NB4 (cell line): ENCODE results near the gene NHSL1.
A peak's percentile ranks its signal among the peaks of the same experiment; 100 is the strongest.

ENCODE experiments used
- DNase-seq: peaks from one replicate; pipeline ENCODE4 v3.0.0; 2010; ENCODE audit warnings: low read depth
- H3K4me3 ChIP-seq: one replicate; pipeline ENCODE4 v1.5.1; 2011; ENCODE audit warnings: mild to moderate bottlenecking, low read depth, low read length, moderate library complexity
- MYC ChIP-seq: IDR thresholded peaks from 2 replicates; pipeline ENCODE4 v1.6.1; 2011; ENCODE audit warnings: low read depth, low read length
- POLR2A ChIP-seq: IDR thresholded peaks from 2 replicates; pipeline ENCODE4 v1.6.1; 2011; ENCODE audit warnings: mild to moderate bottlenecking; ENCODE audit not compliant: insufficient read length; ENCODE audit errors: extremely low read depth
- TF ChIP-seq, protein P1 (sequence below): IDR thresholded peaks from 2 replicates; pipeline ENCODE4 v1.6.1; 2011; ENCODE audit warnings: low read depth, low read length
- TF ChIP-seq, protein P2 (sequence below): IDR thresholded peaks from one replicate; pipeline ENCODE4 v1.5.1; 2012; ENCODE audit warnings: low read depth, low read length

The NHSL1 gene

DNA sequence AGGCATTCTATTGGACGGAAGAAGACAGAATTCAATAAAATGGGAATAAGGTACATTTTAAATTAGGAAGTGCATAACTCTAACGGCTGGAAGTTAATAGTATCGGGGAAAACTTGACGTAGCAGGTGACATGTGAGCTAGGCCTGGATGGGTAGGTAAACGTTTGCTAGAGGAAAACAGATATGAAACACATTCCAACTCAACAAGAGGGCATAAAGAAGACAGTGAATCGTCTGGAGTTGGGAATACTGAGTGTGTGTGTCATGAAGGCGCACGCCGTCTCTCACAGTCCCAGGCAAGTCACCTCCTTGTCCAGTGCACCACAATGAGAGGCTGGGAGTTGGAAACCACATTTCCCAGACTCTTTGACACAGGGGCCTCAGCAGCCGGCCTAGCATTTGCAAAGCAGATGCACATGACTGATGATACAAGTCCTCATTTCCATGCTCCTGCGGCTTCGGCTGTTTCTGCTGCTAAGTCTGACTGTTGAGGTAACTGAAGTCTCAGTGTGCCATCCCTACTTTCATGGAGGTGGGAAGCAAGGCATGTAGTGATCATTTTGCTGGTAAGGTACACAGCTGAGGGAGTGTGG is 16.5 kb upstream of the NHSL1 start:
- TF ChIP-seq POLR2A, result no peak
- no peak for DNase-seq

DNA sequence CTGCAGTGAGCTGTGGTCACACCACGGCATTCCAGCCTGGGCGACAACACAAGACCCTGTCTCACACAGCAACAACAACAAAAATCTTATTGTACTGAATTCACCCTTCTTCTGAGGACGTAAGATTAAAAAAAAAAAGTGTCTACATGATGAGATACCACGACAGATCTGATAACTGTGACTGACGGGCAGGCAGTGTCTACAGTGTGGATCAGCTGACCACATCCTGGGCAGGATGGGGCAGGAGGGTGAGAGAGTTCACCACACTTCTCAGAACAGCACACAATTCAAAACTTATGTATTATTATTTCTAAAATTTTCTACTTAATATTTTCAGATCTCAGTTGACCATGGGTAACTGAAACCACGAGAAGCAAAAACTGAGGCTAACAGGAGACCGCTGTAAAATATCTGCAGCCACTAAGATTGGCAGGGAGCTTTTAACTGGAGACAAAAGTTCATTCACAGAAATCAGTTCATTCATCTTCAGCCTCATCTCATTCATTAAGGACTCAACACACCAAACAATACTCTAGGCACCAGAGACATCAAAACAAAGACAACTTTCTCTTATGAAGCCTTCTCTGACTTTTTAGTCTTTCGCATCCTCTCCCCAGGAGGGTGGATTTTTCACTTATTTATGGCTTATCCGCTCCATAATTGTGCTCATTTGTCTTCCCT is 15.7 kb upstream of the NHSL1 start:
- TF ChIP-seq, protein P1, sequence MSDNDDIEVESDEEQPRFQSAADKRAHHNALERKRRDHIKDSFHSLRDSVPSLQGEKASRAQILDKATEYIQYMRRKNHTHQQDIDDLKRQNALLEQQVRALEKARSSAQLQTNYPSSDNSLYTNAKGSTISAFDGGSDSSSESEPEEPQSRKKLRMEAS, result no peak
- TF ChIP-seq MYC, result no peak
- TF ChIP-seq, protein P2, sequence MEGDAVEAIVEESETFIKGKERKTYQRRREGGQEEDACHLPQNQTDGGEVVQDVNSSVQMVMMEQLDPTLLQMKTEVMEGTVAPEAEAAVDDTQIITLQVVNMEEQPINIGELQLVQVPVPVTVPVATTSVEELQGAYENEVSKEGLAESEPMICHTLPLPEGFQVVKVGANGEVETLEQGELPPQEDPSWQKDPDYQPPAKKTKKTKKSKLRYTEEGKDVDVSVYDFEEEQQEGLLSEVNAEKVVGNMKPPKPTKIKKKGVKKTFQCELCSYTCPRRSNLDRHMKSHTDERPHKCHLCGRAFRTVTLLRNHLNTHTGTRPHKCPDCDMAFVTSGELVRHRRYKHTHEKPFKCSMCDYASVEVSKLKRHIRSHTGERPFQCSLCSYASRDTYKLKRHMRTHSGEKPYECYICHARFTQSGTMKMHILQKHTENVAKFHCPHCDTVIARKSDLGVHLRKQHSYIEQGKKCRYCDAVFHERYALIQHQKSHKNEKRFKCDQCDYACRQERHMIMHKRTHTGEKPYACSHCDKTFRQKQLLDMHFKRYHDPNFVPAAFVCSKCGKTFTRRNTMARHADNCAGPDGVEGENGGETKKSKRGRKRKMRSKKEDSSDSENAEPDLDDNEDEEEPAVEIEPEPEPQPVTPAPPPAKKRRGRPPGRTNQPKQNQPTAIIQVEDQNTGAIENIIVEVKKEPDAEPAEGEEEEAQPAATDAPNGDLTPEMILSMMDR, result no peak
- no peak for TF ChIP-seq POLR2A
- DNase-seq, result peak; percentile 15
- no peak overlapping the region for H3K4me3 ChIP-seq

More for the DNA sequence above, 16.5 kb upstream of the NHSL1 start:
- H3K4me3 ChIP-seq, result no peak overlapping the region

DNA sequence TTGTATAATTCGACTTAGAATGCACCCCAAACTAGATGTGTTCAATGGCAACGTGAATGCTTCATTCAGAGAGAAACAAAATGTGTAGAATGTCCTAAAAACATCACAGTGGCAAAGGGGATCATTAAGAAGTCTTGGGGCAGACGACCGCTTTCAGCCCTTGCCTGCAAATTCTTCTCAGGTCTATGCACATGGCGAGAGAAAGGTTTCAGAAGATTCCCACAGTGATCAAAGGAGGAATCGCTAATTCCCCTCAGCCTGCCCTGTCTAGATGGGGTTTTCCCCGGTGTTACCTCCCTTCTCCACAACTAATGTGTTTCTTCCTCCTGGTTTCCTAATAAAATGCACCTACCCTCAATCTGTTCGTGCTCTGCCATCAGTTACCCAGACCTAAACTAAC is 13.3 kb upstream of the NHSL1 start:
- TF ChIP-seq MYC (no peak), POLR2A (no peak)
- TF ChIP-seq, protein P2, result no peak
- TF ChIP-seq, protein P1, result no peak
- DNase-seq, result no peak
- H3K4me3 ChIP-seq, result no peak overlapping the region

DNA sequence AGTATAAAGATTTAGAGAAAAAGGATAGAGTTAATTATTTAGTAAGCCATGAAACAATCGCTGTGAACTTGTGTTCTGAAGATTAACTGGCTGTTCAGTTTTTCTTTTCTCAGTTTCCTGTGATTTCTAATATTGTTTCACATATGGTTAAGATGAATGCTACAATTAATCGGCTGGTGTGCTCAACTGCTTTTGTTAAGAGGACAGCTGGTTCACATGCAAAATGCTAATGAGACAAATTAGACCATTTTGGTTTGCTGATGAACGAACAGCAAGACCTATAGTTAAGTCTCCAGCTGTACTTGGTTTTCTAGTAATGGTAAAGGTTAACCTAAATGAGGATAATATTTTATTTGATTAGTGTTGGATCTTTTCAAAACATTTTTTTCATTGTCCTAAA is 10.8 kb upstream of the NHSL1 start:
- TF ChIP-seq, protein P2, result no peak
- TF ChIP-seq, protein P1, result no peak
- no peak for TF ChIP-seq POLR2A
- no peak for TF ChIP-seq MYC
- DNase-seq, result no peak
- H3K4me3 ChIP-seq, result no peak overlapping the region

DNA sequence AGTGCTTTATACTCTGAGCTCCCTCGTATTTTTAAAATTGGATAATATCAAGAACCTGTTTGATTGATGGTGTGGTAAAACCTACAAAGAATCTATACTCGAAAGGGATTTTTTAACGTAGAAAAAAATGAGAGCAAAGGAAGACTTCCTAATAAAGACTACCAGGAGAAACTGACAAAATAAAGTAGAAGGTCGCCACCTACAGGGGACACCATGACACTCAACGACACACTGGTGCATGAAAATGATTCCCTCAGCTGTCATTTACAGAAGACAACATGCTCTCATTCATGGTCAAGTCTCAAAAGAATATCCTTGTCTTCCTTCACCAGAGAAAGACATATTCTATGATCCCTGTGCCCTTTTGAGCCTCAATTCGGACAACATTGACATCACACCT is 10.1 kb upstream of the NHSL1 start:
- TF ChIP-seq, protein P1, result no peak
- TF ChIP-seq, protein P2, result peak; percentile 56
- peak; percentile 73 for DNase-seq
- H3K4me3 ChIP-seq, result no peak overlapping the region

DNA sequence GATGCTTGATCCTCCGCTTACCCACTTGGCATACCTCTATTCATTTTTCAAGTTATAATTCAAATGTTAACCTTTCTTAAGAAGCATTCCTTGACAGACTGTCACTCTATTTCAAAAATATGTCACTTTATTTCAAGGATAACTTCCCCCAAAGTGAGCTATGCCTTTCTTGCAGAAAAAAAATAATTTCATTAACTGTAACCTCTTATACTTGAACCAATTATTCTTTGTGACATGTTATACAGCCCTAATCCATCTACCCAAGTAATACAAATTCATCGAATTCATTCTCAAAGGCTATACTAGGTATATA is 9.3 kb upstream of the NHSL1 start:
- no peak for TF ChIP-seq POLR2A
- TF ChIP-seq, protein P2, result no peak
- TF ChIP-seq MYC, result no peak
- TF ChIP-seq, protein P1, result no peak
- no peak for DNase-seq
- no peak overlapping the region for H3K4me3 ChIP-seq
